GM21825 (cell line): ENCODE results near the gene RNF148.

ENCODE experiments used
- ATAC-seq: cut with Tn5 transposase; IDR thresholded peaks from one replicate; pipeline ENCODE4 v1.9.1; 2021; ENCODE audit warnings: mild to moderate bottlenecking, moderate library complexity; ENCODE audit not compliant: unreplicated experiment

The RNF148 gene

GRCh38 chr7:122702872-122703510 lies at the start of gene RNF148:
TSS of gene RNF148 (minus strand) at chr7:122702922. CDS start at chr7:122702750, 172 bp downstream.
- ATAC-seq: no peak

GRCh38 chr7:122750389-122750788 lies 47.7 kb upstream of the RNF148 start:
- ATAC-seq: no peak

GRCh38 chr7:122748195-122748594 lies 45.5 kb upstream of the RNF148 start:
- no peak for ATAC-seq

- ATAC-seq: no peak
Observed at GRCh38 chr7:122746948-122747347, 44.2 kb upstream of the RNF148 start.

GRCh38 chr7:122743211-122743610 lies 40.5 kb upstream of the RNF148 start:
- no peak for ATAC-seq

GRCh38 chr7:122738947-122739346 lies 36.2 kb upstream of the RNF148 start:
- no peak for ATAC-seq

GRCh38 chr7:122736183-122736582 lies 33.5 kb upstream of the RNF148 start:
- no peak for ATAC-seq

GRCh38 chr7:122727759-122728158 lies 25.0 kb upstream of the RNF148 start:
- ATAC-seq: no peak

- no peak for ATAC-seq
Observed at GRCh38 chr7:122727354-122727753, 24.6 kb upstream of the RNF148 start.

- ATAC-seq: no peak
Observed at GRCh38 chr7:122726881-122727280, 24.2 kb upstream of the RNF148 start.

GRCh38 chr7:122724366-122724765 lies 21.6 kb upstream of the RNF148 start:
- ATAC-seq: no peak

- ATAC-seq: no peak
Observed at GRCh38 chr7:122719010-122719578, 16.4 kb upstream of the RNF148 start.

- no peak for ATAC-seq
Observed at GRCh38 chr7:122717356-122718089, 14.8 kb upstream of the RNF148 start.

- ATAC-seq: no peak
Observed at GRCh38 chr7:122715183-122715582, 12.5 kb upstream of the RNF148 start.

- ATAC-seq: no peak
Observed at GRCh38 chr7:122710916-122711315, 8.2 kb upstream of the RNF148 start.

- ATAC-seq: no peak
Observed at GRCh38 chr7:122709930-122710646, 7.4 kb upstream of the RNF148 start.

GRCh38 chr7:122706836-122707235 lies 4.1 kb upstream of the RNF148 start:
- no peak for ATAC-seq

- ATAC-seq: no peak
Observed at GRCh38 chr7:122699017-122699416, 3.7 kb downstream of the RNF148 start, which contains the start of gene RNF133. TSS of gene RNF133 (minus strand) at chr7:122699117. CDS start at chr7:122698918, 199 bp downstream.

- ATAC-seq: no peak
Observed at GRCh38 chr7:122695816-122696215, 6.9 kb downstream of the RNF148 start.

- ATAC-seq: no peak
Observed at GRCh38 chr7:122694697-122695096, 8.0 kb downstream of the RNF148 start.

- ATAC-seq: no peak
Observed at GRCh38 chr7:122692769-122693309, 9.9 kb downstream of the RNF148 start.
